ENCODE measurements around the gene KRTAP4-11.

- no peak for TF ChIP-seq CTCF (IDR thresholded peaks at IDR 0.05)
- TF ChIP-seq POLR2A (IDR thresholded peaks at IDR 0.05), result no peak
Measured at GRCh38 chr17:41126412-41126811, 8.2 kb upstream of the KRTAP4-11 start.
